Measurements from ENCODE around the gene RNF20. TPM values are rescaled to one million over a fixed set of nuclear protein-coding genes. Genes with fewer than 3 reads are reported as not detected.
A peak's percentile ranks its signal among the peaks of the same experiment; 100 is the strongest.
"Not testable (repeated sequence)": the region's sequence is repeated elsewhere in the genome, so short reads cannot be mapped to it uniquely, and the experiment has no call there.

The RNF20 gene
- total RNA-seq, 4 donors from 2014 or later, result 9.0 to 21.0 (median 13.9) TPM

DNA sequence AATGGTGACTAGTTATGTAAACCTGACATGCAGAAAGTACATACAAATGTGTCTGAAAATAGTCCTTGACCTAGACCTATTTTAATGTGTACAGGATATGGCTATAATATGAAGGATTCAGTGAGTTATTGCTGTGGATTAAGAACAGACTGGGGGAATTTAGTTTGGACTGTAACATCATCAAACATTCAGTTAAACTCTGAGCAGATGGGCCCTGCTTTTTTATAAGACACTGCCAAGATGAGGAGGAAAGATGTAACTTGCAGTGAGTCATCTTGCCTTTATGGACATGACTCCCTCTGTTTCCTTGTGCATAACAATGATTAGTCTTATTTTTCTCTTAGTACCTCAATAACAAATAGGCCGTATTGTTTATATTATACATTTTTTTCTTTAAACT lies 48.9 kb downstream of the RNF20 start:
- WGBS, 2 donors (ENCODE audit: low coverage in 1 of 2), result 23 to 63% methylated on average over 1 of the region's 1 CpG
- no peaks in the 10 kb centered on the region for H3K9me3 ChIP-seq
- peak overlapping the region in 1 of 4 donors; percentile 2 for H3K27ac ChIP-seq
- no peaks in the 10 kb centered on the region for H3K27me3 ChIP-seq
- intact Hi-C loops (cut with DNase I; ENCODE audit: low total_unique reads), result no loop called here
- TF ChIP-seq EP300 (IDR thresholded peaks at IDR 0.05; ENCODE audit: low read depth) (no peak), POLR2AphosphoS5 (IDR thresholded peaks at IDR 0.05) (no peak)
- TF ChIP-seq, protein P1, sequence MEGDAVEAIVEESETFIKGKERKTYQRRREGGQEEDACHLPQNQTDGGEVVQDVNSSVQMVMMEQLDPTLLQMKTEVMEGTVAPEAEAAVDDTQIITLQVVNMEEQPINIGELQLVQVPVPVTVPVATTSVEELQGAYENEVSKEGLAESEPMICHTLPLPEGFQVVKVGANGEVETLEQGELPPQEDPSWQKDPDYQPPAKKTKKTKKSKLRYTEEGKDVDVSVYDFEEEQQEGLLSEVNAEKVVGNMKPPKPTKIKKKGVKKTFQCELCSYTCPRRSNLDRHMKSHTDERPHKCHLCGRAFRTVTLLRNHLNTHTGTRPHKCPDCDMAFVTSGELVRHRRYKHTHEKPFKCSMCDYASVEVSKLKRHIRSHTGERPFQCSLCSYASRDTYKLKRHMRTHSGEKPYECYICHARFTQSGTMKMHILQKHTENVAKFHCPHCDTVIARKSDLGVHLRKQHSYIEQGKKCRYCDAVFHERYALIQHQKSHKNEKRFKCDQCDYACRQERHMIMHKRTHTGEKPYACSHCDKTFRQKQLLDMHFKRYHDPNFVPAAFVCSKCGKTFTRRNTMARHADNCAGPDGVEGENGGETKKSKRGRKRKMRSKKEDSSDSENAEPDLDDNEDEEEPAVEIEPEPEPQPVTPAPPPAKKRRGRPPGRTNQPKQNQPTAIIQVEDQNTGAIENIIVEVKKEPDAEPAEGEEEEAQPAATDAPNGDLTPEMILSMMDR (IDR thresholded peaks at IDR 0.05), result no peak
- no peak overlapping the region for H3K4me3 ChIP-seq
- H3K4me1 ChIP-seq, result peaks cover 0 to 5% (median 0%) of the 10 kb centered on the region in 4 donors
- DNase-seq, result no peak
- in situ Hi-C loops (cut with MboI; ENCODE audit: low pct_ligation_motif_present in 1 of 4, low pct_unique_long_range_greater_than_20kb in 1 of 4, low sequenced_read_pairs in 3 of 4), result no loop called here
- H3K36me3 ChIP-seq, result no peaks in the 10 kb centered on the region

GRCh38 chr9:101585740-101586139 lies 52.1 kb downstream of the RNF20 start:
- in situ Hi-C loops (cut with MboI; ENCODE audit: low pct_ligation_motif_present in 1 of 4, low pct_unique_long_range_greater_than_20kb in 1 of 4, low sequenced_read_pairs in 3 of 4) (no loop called here), intact Hi-C loops (cut with DNase I; ENCODE audit: low total_unique reads) (no loop called here)
- Histone ChIP-seq H3K27ac (peak overlapping the region in 2 of 4 donors; percentile 9 to 49), H3K36me3 (no peaks in the 10 kb centered on the region), H3K9me3 (no peaks in the 10 kb centered on the region), H3K27me3 (no peaks in the 10 kb centered on the region), H3K4me3 (no peak overlapping the region), H3K4me1 (peaks cover 0 to 5% (median 0%) of the 10 kb centered on the region in 4 donors)
- 32 to 67% methylated on average over 3 of the region's 3 CpGs for WGBS, 2 donors (ENCODE audit: low coverage in 1 of 2)
- DNase-seq, result no peak
- TF ChIP-seq POLR2AphosphoS5 (IDR thresholded peaks at IDR 0.05) (no peak), POLR2A (IDR thresholded peaks at IDR 0.05) (no peak), EP300 (IDR thresholded peaks at IDR 0.05; ENCODE audit: low read depth) (no peak)
- TF ChIP-seq, protein P1 (IDR thresholded peaks at IDR 0.05), result no peak

DNA sequence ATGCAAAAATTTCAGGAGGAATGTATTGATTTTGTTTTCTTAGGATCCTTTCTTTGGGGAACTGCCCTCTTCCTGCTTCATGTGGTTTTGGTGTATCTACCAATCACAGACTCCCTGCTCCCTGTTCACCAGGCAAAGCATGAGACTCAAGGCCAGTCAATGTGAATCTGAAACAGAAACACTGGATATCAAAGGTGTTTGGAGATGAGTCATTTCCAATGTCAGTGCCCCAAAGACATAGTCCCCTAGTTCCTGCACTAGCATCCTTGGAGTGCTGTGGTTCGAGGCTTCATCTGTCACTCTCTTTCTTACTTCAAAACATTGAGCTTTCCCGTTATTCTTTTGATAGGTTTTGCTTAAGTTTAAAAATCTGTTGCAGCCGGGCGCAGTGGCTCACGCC lies 53.0 kb downstream of the RNF20 start:
- Histone ChIP-seq H3K4me1 (peaks cover 0 to 5% (median 0%) of the 10 kb centered on the region in 4 donors), H3K27me3 (no peaks in the 10 kb centered on the region), H3K9me3 (no peaks in the 10 kb centered on the region), H3K27ac (no peak overlapping the region), H3K36me3 (no peaks in the 10 kb centered on the region), H3K4me3 (no peak overlapping the region)
- TF ChIP-seq POLR2A (IDR thresholded peaks at IDR 0.05), result no peak
- no peak for TF ChIP-seq EP300 (IDR thresholded peaks at IDR 0.05; ENCODE audit: low read depth)
- TF ChIP-seq, protein P1 (IDR thresholded peaks at IDR 0.05), result no peak
- no peak for TF ChIP-seq POLR2AphosphoS5 (IDR thresholded peaks at IDR 0.05)
- DNase-seq, result no peak
- WGBS, 2 donors (ENCODE audit: low coverage in 1 of 2), result 82 to 100% methylated on average over 1 to 5 of the region's 5 CpGs
- in situ Hi-C loops (cut with MboI; ENCODE audit: low pct_ligation_motif_present in 1 of 4, low pct_unique_long_range_greater_than_20kb in 1 of 4, low sequenced_read_pairs in 3 of 4) (no loop called here), intact Hi-C loops (cut with DNase I; ENCODE audit: low total_unique reads) (no loop called here)

GRCh38 chr9:101587332-101588043 lies 53.8 kb downstream of the RNF20 start:
- no peaks in the 10 kb centered on the region for H3K27me3 ChIP-seq
- H3K27ac ChIP-seq, result no peak overlapping the region
- TF ChIP-seq POLR2AphosphoS5 (IDR thresholded peaks at IDR 0.05), result no peak
- no peak for TF ChIP-seq POLR2A (IDR thresholded peaks at IDR 0.05)
- TF ChIP-seq, protein P1 (IDR thresholded peaks at IDR 0.05), result no peak
- WGBS, 2 donors (ENCODE audit: low coverage in 1 of 2), result 81 to 91% methylated on average over 4 of the region's 4 CpGs
- DNase-seq, result no peak
- intact Hi-C loops (cut with DNase I; ENCODE audit: low total_unique reads) (no loop called here), in situ Hi-C loops (cut with MboI; ENCODE audit: low pct_ligation_motif_present in 1 of 4, low pct_unique_long_range_greater_than_20kb in 1 of 4, low sequenced_read_pairs in 3 of 4) (no loop called here)
- H3K4me3 ChIP-seq, result no peak overlapping the region
- H3K9me3 ChIP-seq, result no peaks in the 10 kb centered on the region
- peaks cover 0 to 5% (median 0%) of the 10 kb centered on the region in 4 donors for H3K4me1 ChIP-seq
- no peaks in the 10 kb centered on the region for H3K36me3 ChIP-seq

DNA sequence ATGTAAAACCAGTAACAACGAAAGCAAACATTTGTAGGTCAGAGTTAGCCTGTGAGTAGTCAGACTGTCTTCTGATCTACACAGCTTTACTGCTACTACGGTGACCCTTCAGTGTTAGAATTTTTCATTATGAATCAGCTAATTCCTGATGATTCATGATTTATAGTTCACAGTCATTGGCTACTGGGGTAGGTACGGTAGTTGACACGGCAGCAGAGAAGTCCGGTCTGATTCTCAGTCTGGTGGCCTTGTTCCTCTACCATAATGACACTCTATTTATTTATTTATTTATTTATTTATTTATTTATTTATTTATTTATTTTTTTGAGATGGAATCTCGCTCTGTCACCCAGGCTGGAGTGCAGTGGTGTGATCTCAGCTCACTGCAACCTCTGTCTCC lies 56.4 kb downstream of the RNF20 start:
- H3K27me3 ChIP-seq; intact Hi-C loops (cut with DNase I; ENCODE audit: low total_unique reads); H3K4me3 ChIP-seq; H3K36me3 ChIP-seq; H3K27ac ChIP-seq; in situ Hi-C loops (cut with MboI; ENCODE audit: low pct_ligation_motif_present in 1 of 4, low pct_unique_long_range_greater_than_20kb in 1 of 4, low sequenced_read_pairs in 3 of 4); H3K4me1 ChIP-seq; H3K9me3 ChIP-seq; DNase-seq: not testable (repeated sequence)
- WGBS, 2 donors (ENCODE audit: low coverage in 1 of 2), result 73 to 82% methylated on average over 5 to 6 of the region's 6 CpGs
